Esophagus squamous epithelium (tissue), 5 donors: ENCODE data around the gene TRMT10C. TPM values are rescaled to one million over a fixed set of nuclear protein-coding genes. Genes with fewer than 3 reads are reported as not detected.
"Not testable (repeated sequence)": the region's sequence is repeated elsewhere in the genome, so short reads cannot be mapped to it uniquely, and the experiment has no call there.

Experiments
- DNase-seq: peaks from one replicate; lab custom pipeline; 2025; lab: John Stamatoyannopoulos, UW
- H3K27ac ChIP-seq, 4 donors: fragments of 200-600 bp; sonication (generic); one replicate each; pipeline ENCODE4 v1.5.1; 2016 to 2019; ENCODE audit warnings: mild to moderate bottlenecking in 1 of 4
- H3K27me3 ChIP-seq, 4 donors: fragments of 200-600 bp; sonication (generic); 1 replicate in 3 of 4; 2 replicates in 1 of 4; pipeline versions ENCODE4 v1.5.1 to v1.6.0; 2017 to 2021; ENCODE audit warnings: antibody characterized with exemption in 1 of 4
- H3K36me3 ChIP-seq, 3 donors: fragments of 200-600 bp; sonication (generic); one replicate each; pipeline ENCODE4 v1.5.1; 2016 to 2019
- H3K4me1 ChIP-seq, 3 donors: fragments of 200-600 bp; sonication (generic); one replicate each; pipeline ENCODE4 v1.5.1; 2017 to 2019
- H3K4me3 ChIP-seq, 4 donors: fragments of 200-600 bp; sonication (generic); 1 replicate in 3 of 4; 2 replicates in 1 of 4; pipeline ENCODE4 v1.5.1; 2016 to 2019; ENCODE audit warnings: mild to moderate bottlenecking in 2 of 4, moderate library complexity in 1 of 4
- H3K9me3 ChIP-seq, 3 donors: fragments of 200-600 bp; sonication (generic); one replicate each; pipeline ENCODE4 v1.5.1; 2016 to 2019
- CTCF ChIP-seq, 6 experiments: fragments of 450-650 bp in 4 of 6; fragments of 200-600 bp in 2 of 6; sonication (generic) in 2 of 6; IDR thresholded peaks; one replicate each; pipeline ENCODE4 v1.5.1; 2016 to 2019; ENCODE audit warnings: antibody characterized with exemption in 6 of 6, mild to moderate bottlenecking in 4 of 6, moderate library complexity in 4 of 6
- POLR2A ChIP-seq, 4 donors: fragments of 450-650 bp; IDR thresholded peaks; one replicate each; pipeline ENCODE4 v1.6.1; 2017; ENCODE audit warnings: antibody characterized with exemption in 4 of 4, mild to moderate bottlenecking in 4 of 4, moderate library complexity in 3 of 4
- WGBS, 2 donors: methylation state at CpG; one replicate each; pipeline ENCODE4 v1.1.5; 2018; 5-methylcytosine and 5-hydroxymethylcytosine counted together
- intact Hi-C: fragments of 100-400 bp; cut with DNase I; formaldehyde crosslinking; loops from one replicate; pipeline ENCODE4 v1.15.0; 2022
- total RNA-seq, 4 donors: library from RNA; depleted of rRNA; stranded (reverse); fragments of >200 nt; gene quantifications; one replicate each; pipeline ENCODE4 v1.1.0, GENCODE V29; 2016
- donor health status: DM: yes; HTN: yes; CAD: no.

Gene TRMT10C
- total RNA-seq, 4 donors from 2014 or later, result 15.3 to 32.8 (median 27.7) TPM

- Histone ChIP-seq H3K27me3 (no peaks in the 10 kb centered on the region), H3K27ac (no peak overlapping the region), H3K9me3 (no peaks in the 10 kb centered on the region), H3K36me3 (peaks cover 0 to 97% (median 21%) of the 10 kb centered on the region in 3 donors), H3K4me1 (peaks cover 0 to 4% (median 0%) of the 10 kb centered on the region in 3 donors), H3K4me3 (no peak overlapping the region)
- no peak for DNase-seq
- 20 to 24% methylated on average over 1 of the region's 1 CpG for WGBS, 2 donors
- no peak for TF ChIP-seq POLR2A (IDR thresholded peaks at IDR 0.05)
- no peak for TF ChIP-seq CTCF (IDR thresholded peaks at IDR 0.05)
- intact Hi-C loops, result no loop called here
Measured at GRCh38 chr3:101588616-101589015, 26.9 kb downstream of the TRMT10C start.

- peaks cover 0 to 99% (median 17%) of the 10 kb centered on the region in 3 donors for H3K36me3 ChIP-seq
- intact Hi-C loops, result no loop called here
- no peak for TF ChIP-seq POLR2A (IDR thresholded peaks at IDR 0.05)
- no peak for TF ChIP-seq CTCF (IDR thresholded peaks at IDR 0.05)
- H3K4me3 ChIP-seq, result no peak overlapping the region
- no peaks in the 10 kb centered on the region for H3K27me3 ChIP-seq
- H3K9me3 ChIP-seq, result no peaks in the 10 kb centered on the region
- H3K4me1 ChIP-seq, result peaks cover 0 to 4% (median 0%) of the 10 kb centered on the region in 3 donors
- 69 to 70% methylated on average over 3 of the region's 3 CpGs for WGBS, 2 donors
- DNase-seq, result no peak
- no peak overlapping the region for H3K27ac ChIP-seq
Measured at GRCh38 chr3:101591071-101591470, 29.4 kb downstream of the TRMT10C start.

- WGBS, 2 donors, result 78 to 89% methylated on average over 3 of the region's 3 CpGs
- H3K36me3 ChIP-seq, result peaks cover 0 to 9% (median 0%) of the 10 kb centered on the region in 3 donors
- H3K9me3 ChIP-seq, result no peaks in the 10 kb centered on the region
- intact Hi-C loops, result no loop called here
- no peaks in the 10 kb centered on the region for H3K4me1 ChIP-seq
- no peak for DNase-seq
- H3K4me3 ChIP-seq, result no peak overlapping the region
- no peak for TF ChIP-seq POLR2A (IDR thresholded peaks at IDR 0.05)
- TF ChIP-seq CTCF (IDR thresholded peaks at IDR 0.05), result no peak
- H3K27me3 ChIP-seq, result no peaks in the 10 kb centered on the region
- H3K27ac ChIP-seq, result no peak overlapping the region
Measured at GRCh38 chr3:101602731-101603130, 41.1 kb downstream of the TRMT10C start.

- intact Hi-C loops, result no loop called here
- 100% methylated on average over 1 of the region's 1 CpG for WGBS, 2 donors
- no peaks in the 10 kb centered on the region for H3K4me1 ChIP-seq
Measured at GRCh38 chr3:101603184-101603583, 41.5 kb downstream of the TRMT10C start.

GRCh38 chr3:101605398-101605797, 43.7 kb downstream of the TRMT10C start:
- intact Hi-C loops, H3K4me1 ChIP-seq, H3K9me3 ChIP-seq, H3K36me3 ChIP-seq, H3K27me3 ChIP-seq, H3K4me3 ChIP-seq, H3K27ac ChIP-seq, DNase-seq: not testable (repeated sequence)
- WGBS, 2 donors, result 55 to 57% methylated on average over 4 to 9 of the region's 10 CpGs

More at GRCh38 chr3:101603184-101603583, 41.5 kb downstream of the TRMT10C start:
- H3K27ac ChIP-seq, result no peak overlapping the region
- no peak for DNase-seq
- no peak overlapping the region for H3K4me3 ChIP-seq
- TF ChIP-seq POLR2A (IDR thresholded peaks at IDR 0.05) (no peak), CTCF (IDR thresholded peaks at IDR 0.05) (no peak)
- H3K36me3 ChIP-seq, result peaks cover 0 to 5% (median 0%) of the 10 kb centered on the region in 3 donors
- no peaks in the 10 kb centered on the region for H3K9me3 ChIP-seq
- no peaks in the 10 kb centered on the region for H3K27me3 ChIP-seq

- H3K4me3 ChIP-seq, result no peak overlapping the region
- peaks cover 0 to 12% (median 0%) of the 10 kb centered on the region in 3 donors for H3K4me1 ChIP-seq
- no peaks in the 10 kb centered on the region for H3K9me3 ChIP-seq
- H3K27me3 ChIP-seq, result no peaks in the 10 kb centered on the region
- no peak for DNase-seq
- no peak for TF ChIP-seq POLR2A (IDR thresholded peaks at IDR 0.05)
- TF ChIP-seq CTCF (IDR thresholded peaks at IDR 0.05), result no peak
- WGBS, 2 donors, result 81 to 94% methylated on average over 2 of the region's 2 CpGs
- no peak overlapping the region for H3K27ac ChIP-seq
- no peaks in the 10 kb centered on the region for H3K36me3 ChIP-seq
- intact Hi-C loops, result no loop called here
Measured at GRCh38 chr3:101611023-101611422, 49.4 kb downstream of the TRMT10C start.

GRCh38 chr3:101613014-101613413, 51.3 kb downstream of the TRMT10C start:
- H3K4me1 ChIP-seq, result peaks cover 0 to 12% (median 0%) of the 10 kb centered on the region in 3 donors
- peak overlapping the region in 2 of 4 donors; percentile 39 to 48 for H3K27ac ChIP-seq
- H3K4me3 ChIP-seq, DNase-seq, intact Hi-C loops, H3K27me3 ChIP-seq, H3K9me3 ChIP-seq, H3K36me3 ChIP-seq: not testable (repeated sequence)
- WGBS, 2 donors, result 36 to 62% methylated on average over 7 to 9 of the region's 9 CpGs
